Aorta (tissue), 5 donors: ENCODE results near the gene ARL2BP. TPM values are rescaled to one million over a fixed set of nuclear protein-coding genes. Genes with fewer than 3 reads are reported as not detected.

ENCODE experiments used
- ATAC-seq: fragments of 200-7000 bp; cut with Tn5 transposase; one replicate; pipeline ENCODE4 v1.9.1; 2022; ENCODE audit warnings: moderate library complexity; ENCODE audit not compliant: low FRiP score
- DNase-seq, 2 donors: peaks; one replicate each; pipeline ENCODE4 v3.0.0-alpha.2; 2020
- H3K27ac ChIP-seq, 2 donors: one replicate each; pipeline ENCODE4 v1.5.1; 2013; ENCODE audit warnings: low read length in 2 of 2, mild to moderate bottlenecking in 2 of 2, moderate library complexity in 2 of 2, control low read depth in 1 of 2, inconsistent platforms in 1 of 2, low read depth in 1 of 2
- H3K27me3 ChIP-seq, 2 donors: one replicate each; pipeline ENCODE4 v1.6.1; 2013; ENCODE audit warnings: control low read depth in 1 of 2, low read length in 1 of 2, mild to moderate bottlenecking in 1 of 2, moderate library complexity in 1 of 2; ENCODE audit not compliant: insufficient read depth in 2 of 2, control insufficient read depth in 1 of 2
- H3K36me3 ChIP-seq, 2 donors: one replicate each; pipeline ENCODE4 v1.6.1; 2013; ENCODE audit warnings: control low read depth in 1 of 2, low read length in 1 of 2, mild to moderate bottlenecking in 1 of 2; ENCODE audit not compliant: insufficient read depth in 2 of 2, control insufficient read depth in 1 of 2
- H3K4me1 ChIP-seq, 2 donors: one replicate each; pipeline ENCODE4 v1.6.1; 2013; ENCODE audit warnings: low read length in 2 of 2, control low read depth in 1 of 2, mild to moderate bottlenecking in 1 of 2, moderate library complexity in 1 of 2; ENCODE audit not compliant: insufficient read depth in 2 of 2, control insufficient read depth in 1 of 2
- H3K4me3 ChIP-seq, 2 donors: one replicate each; pipeline ENCODE4 v1.5.1; 2013; ENCODE audit warnings: low read length in 2 of 2, control low read depth in 1 of 2, mild to moderate bottlenecking in 1 of 2
- H3K9me3 ChIP-seq: one replicate; pipeline ENCODE4 v1.6.1; 2013; ENCODE audit warnings: mild to moderate bottlenecking, low read length; ENCODE audit not compliant: control insufficient read depth
- WGBS, 2 donors: extraction: QIAGEN DNeasy Blood & Tissue Kit; methylation state at CpG; one replicate each; pipeline ENCODE4 v1.1.7; 2013; 5-methylcytosine and 5-hydroxymethylcytosine counted together
- intact Hi-C, 2 donors: fragments of 100-400 bp; cut with DNase I; formaldehyde crosslinking; loops; one replicate each; pipeline versions ENCODE4 v1.14.2 to v1.15.0; 2022
- polyA plus RNA-seq, 2 donors: library from polyadenylated mRNA; stranded (reverse); fragments of 200-250 nt; gene quantifications; one replicate each; pipeline ENCODE4 v1.2.3, GENCODE V29; 2013
- total RNA-seq, 2 donors: library from RNA; stranded (reverse); fragmentation: NEBNext Ultra II Directional; extraction: Animal tissue kit (Norgen Biotek cat#: 25700); gene quantifications; one replicate each; pipeline ENCODE4 v1.2.1, GENCODE V29; 2021
- donor health status: healthy with polysubstance abuse.
- donor health status: Bipolar disorder and iron deficiency.
- donor health status: DM: no; HTN: no; CAD: no.
- donor health status: DM: no; HTN: no; CAD: no.
- donor health status: DM: yes; HTN: yes; CAD: no.

Gene ARL2BP
- total and polyA plus RNA-seq, 4 donors, result 39.1 to 65.4 (median 44.8) TPM

DNA sequence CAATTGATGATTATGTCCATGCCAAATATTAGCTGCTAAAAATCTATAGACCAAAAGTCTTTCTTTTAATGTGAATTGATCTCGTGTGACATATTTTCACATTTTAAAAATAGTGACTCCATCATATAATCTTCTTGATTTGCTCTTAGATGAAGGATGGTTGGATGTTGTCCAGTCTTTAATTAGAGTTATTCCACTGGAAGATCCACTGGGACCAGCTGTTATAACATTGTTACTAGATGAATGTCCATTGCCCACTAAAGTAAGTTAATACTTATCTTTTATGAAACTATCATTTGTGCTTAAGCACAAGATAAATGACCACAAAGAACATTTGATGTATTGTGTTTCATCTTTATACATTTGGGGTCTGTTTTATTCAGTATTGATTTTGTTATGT, 36.1 kb upstream of the ARL2BP start:
- DNase-seq (no peak), ATAC-seq (no peak)
- H3K4me3 ChIP-seq, result no peak overlapping the region
- intact Hi-C loops, result no loop called here
- no peaks in the 10 kb centered on the region for H3K27me3 ChIP-seq
- no peak overlapping the region for H3K27ac ChIP-seq
- 93 to 97% methylated on average over 1 of the region's 1 CpG for WGBS, 2 donors
- no peaks in the 10 kb centered on the region for H3K4me1 ChIP-seq
- peaks cover 0 to 5% of the 10 kb centered on the region in 2 donors for H3K36me3 ChIP-seq
- H3K9me3 ChIP-seq, result no peaks in the 10 kb centered on the region

GRCh38 chr16:57209780-57210179, 35.3 kb upstream of the ARL2BP start:
- no peaks in the 10 kb centered on the region for H3K9me3 ChIP-seq
- intact Hi-C loops, result no loop called here

DNA sequence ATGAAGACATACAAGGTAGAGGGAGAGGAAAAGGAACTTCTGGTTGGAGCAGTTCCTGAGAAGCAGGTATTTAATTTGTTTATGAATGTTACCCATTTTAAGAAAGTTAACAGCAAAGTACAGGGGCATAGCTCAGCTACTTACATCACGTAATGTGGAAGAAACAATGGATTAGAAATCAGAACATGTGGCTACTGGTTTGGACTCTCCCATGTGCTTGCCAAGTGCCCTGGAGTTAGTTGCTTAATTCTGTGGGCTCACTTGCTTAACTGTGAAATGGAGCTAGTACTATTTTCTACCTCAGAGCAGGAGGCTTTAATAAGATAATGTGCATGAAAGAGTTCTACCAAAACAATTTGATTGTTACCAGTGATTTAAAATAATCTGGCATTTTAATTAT, 31.6 kb upstream of the ARL2BP start:
- no peak overlapping the region for H3K27ac ChIP-seq
- WGBS, 2 donors, result 83 to 89% methylated on average over 1 of the region's 1 CpG
- intact Hi-C loops, result no loop called here
- no peaks in the 10 kb centered on the region for H3K27me3 ChIP-seq
- no peak overlapping the region for H3K4me3 ChIP-seq
- no peaks in the 10 kb centered on the region for H3K4me1 ChIP-seq
- DNase-seq (no peak), ATAC-seq (no peak)
- no peaks in the 10 kb centered on the region for H3K9me3 ChIP-seq
- H3K36me3 ChIP-seq, result peaks cover 5% of the 10 kb centered on the region in 2 donors

More at GRCh38 chr16:57209780-57210179, 35.3 kb upstream of the ARL2BP start:
- H3K4me3 ChIP-seq, result no peak overlapping the region
- H3K4me1 ChIP-seq, result no peaks in the 10 kb centered on the region
- no peaks in the 10 kb centered on the region for H3K27me3 ChIP-seq
- no peak for DNase-seq
- peaks cover 0 to 5% of the 10 kb centered on the region in 2 donors for H3K36me3 ChIP-seq
- no peak for ATAC-seq
- 94 to 99% methylated on average over 5 of the region's 5 CpGs for WGBS, 2 donors
- H3K27ac ChIP-seq, result no peak overlapping the region

DNA sequence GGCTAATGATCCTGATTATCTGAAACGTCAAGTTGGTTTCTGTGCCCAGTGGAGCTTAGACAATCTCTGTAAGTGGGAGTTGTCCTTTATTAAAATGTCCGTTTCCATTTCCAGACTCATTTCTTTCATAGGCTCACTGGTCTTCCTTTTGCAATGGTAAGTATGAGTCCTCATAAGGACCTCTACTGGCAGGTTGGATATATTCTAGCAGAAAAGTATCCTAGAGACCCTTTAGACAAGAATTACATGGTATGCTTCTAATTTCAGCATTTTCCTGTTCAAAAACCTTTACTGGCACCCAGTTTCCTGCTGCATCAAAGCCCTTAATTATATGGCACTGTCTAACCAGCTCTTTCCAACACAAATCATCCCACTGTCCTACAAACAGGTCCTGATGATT, 28.1 kb upstream of the ARL2BP start:
- Histone ChIP-seq H3K4me3 (no peak overlapping the region), H3K27ac (no peak overlapping the region), H3K4me1 (no peaks in the 10 kb centered on the region), H3K36me3 (peaks cover 7 to 8% of the 10 kb centered on the region in 2 donors), H3K9me3 (no peaks in the 10 kb centered on the region), H3K27me3 (no peaks in the 10 kb centered on the region)
- intact Hi-C loops, result no loop called here
- WGBS, 2 donors, result 85 to 86% methylated on average over 2 of the region's 2 CpGs
- no peak for DNase-seq
- ATAC-seq, result no peak

DNA sequence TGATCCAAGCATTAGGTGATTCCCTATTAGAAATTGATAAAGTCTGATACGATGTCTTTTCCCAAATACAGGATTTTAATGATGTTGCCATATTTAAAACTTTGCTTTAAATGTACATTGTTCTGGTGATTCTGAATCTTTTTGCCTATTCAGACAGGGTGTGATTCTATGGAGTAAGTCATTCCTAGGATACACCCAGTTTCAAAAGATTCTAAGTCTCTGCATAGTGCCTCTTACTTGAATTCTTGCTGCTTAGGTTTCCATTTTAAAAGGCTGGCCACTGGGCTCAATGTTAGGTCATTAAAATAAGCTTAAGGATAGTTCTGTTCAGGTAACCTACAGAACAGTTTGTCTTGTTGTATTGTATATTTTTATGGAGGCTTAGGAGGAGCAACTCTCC, 22.0 kb upstream of the ARL2BP start:
- H3K36me3 ChIP-seq, result peaks cover 11 to 15% of the 10 kb centered on the region in 2 donors
- H3K27ac ChIP-seq, result no peak overlapping the region
- ATAC-seq, result no peak
- H3K9me3 ChIP-seq, result no peaks in the 10 kb centered on the region
- no peak overlapping the region for H3K4me3 ChIP-seq
- no peaks in the 10 kb centered on the region for H3K27me3 ChIP-seq
- H3K4me1 ChIP-seq, result no peaks in the 10 kb centered on the region
- DNase-seq, result no peak
- intact Hi-C loops, result no loop called here
- 95 to 97% methylated on average over 1 of the region's 1 CpG for WGBS, 2 donors

DNA sequence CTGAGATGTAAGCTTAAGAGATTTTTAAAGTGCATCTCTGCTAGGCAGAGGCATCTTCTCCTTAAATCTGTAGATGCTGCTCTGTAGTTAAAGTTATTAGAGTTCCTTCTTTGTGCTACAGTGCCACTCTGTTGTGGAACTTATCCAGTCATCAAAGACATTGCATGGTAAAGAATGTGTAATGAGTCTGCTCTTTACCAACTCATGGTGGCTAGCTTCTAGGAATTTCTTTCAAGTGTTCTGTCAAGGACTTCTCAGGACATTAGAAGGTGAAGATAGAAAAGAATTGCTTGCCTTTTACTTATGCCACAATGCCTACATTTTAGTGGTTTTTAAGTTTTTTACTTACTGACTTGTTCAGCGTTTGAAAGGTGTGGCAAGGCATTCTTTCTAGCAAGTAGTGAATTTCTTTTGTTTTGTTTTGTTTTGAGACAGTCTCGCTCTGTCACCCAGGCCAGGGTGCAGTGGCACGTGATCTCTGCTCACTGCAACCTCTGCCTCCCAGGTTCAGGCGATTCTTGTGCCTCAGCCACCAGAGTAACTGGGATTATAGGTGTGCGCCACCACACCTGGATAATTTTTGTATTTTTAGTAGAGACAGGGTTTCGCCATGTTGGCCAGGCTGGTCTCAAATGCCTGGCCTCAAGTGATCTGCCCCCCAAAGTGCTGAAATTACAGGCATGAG, 20.3 kb upstream of the ARL2BP start:
- Histone ChIP-seq H3K9me3 (no peaks in the 10 kb centered on the region), H3K4me1 (no peaks in the 10 kb centered on the region), H3K27me3 (no peaks in the 10 kb centered on the region), H3K4me3 (no peak overlapping the region), H3K27ac (no peak overlapping the region), H3K36me3 (peaks cover 11 to 15% of the 10 kb centered on the region in 2 donors)
- 92 to 95% methylated on average over 6 of the region's 6 CpGs for WGBS, 2 donors
- ATAC-seq (no peak), DNase-seq (no peak)
- intact Hi-C loops, result no loop called here

- Histone ChIP-seq H3K4me1 (no peaks in the 10 kb centered on the region), H3K27ac (no peak overlapping the region), H3K27me3 (no peaks in the 10 kb centered on the region), H3K4me3 (no peak overlapping the region), H3K36me3 (peaks cover 8 to 11% of the 10 kb centered on the region in 2 donors), H3K9me3 (no peaks in the 10 kb centered on the region)
- ATAC-seq (no peak), DNase-seq (no peak)
- 94 to 96% methylated on average over 7 of the region's 7 CpGs for WGBS, 2 donors
- intact Hi-C loops, result no loop called here
Observed at GRCh38 chr16:57225978-57226377, 19.1 kb upstream of the ARL2BP start.

- no peak overlapping the region for H3K4me3 ChIP-seq
- no peak overlapping the region for H3K27ac ChIP-seq
- no peaks in the 10 kb centered on the region for H3K27me3 ChIP-seq
- intact Hi-C loops, result no loop called here
- no peak for ATAC-seq
- WGBS, 2 donors, result 85 to 87% methylated on average over 4 of the region's 4 CpGs
- H3K9me3 ChIP-seq, result no peaks in the 10 kb centered on the region
- H3K4me1 ChIP-seq, result no peaks in the 10 kb centered on the region
- DNase-seq, result no peak
- H3K36me3 ChIP-seq, result peaks cover 11 to 12% of the 10 kb centered on the region in 2 donors
Observed at GRCh38 chr16:57226701-57227621, 18.1 kb upstream of the ARL2BP start.
